ENCODE measurements around the gene PPP1R1B. TPM values are rescaled to one million over a fixed set of nuclear protein-coding genes. Genes with fewer than 3 reads are reported as not detected.

Gene PPP1R1B
- total and polyA plus RNA-seq, 12 donors: 0.28 to 2.1 (median 0.66) TPM; not detected in 1

- H3K27ac ChIP-seq: no peak overlapping the region
- 12 to 14% methylated on average over 15 of the region's 15 CpGs for WGBS, 2 donors
- intact Hi-C loops (cut with DNase I): no loop called here
- no peaks in the 10 kb centered on the region for H3K36me3 ChIP-seq
- peaks cover 42 to 94% (median 89%) of the 10 kb centered on the region in 7 donors for H3K27me3 ChIP-seq
- H3K9me3 ChIP-seq: no peaks in the 10 kb centered on the region
- no peak overlapping the region for H3K4me3 ChIP-seq
- peaks cover 19 to 42% (median 32%) of the 10 kb centered on the region in 9 donors for H3K4me1 ChIP-seq
- no peak for DNase-seq
- no peak for ATAC-seq
- TF ChIP-seq, protein P1, sequence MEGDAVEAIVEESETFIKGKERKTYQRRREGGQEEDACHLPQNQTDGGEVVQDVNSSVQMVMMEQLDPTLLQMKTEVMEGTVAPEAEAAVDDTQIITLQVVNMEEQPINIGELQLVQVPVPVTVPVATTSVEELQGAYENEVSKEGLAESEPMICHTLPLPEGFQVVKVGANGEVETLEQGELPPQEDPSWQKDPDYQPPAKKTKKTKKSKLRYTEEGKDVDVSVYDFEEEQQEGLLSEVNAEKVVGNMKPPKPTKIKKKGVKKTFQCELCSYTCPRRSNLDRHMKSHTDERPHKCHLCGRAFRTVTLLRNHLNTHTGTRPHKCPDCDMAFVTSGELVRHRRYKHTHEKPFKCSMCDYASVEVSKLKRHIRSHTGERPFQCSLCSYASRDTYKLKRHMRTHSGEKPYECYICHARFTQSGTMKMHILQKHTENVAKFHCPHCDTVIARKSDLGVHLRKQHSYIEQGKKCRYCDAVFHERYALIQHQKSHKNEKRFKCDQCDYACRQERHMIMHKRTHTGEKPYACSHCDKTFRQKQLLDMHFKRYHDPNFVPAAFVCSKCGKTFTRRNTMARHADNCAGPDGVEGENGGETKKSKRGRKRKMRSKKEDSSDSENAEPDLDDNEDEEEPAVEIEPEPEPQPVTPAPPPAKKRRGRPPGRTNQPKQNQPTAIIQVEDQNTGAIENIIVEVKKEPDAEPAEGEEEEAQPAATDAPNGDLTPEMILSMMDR (IDR thresholded peaks at IDR 0.05): no peak
These were observed 18.4 kb upstream of the PPP1R1B start for GRCh38 chr17:39608142-39608981.

GRCh38 chr17:39609416-39610025 lies 17.2 kb upstream of the PPP1R1B start:
- Histone ChIP-seq H3K36me3 (no peaks in the 10 kb centered on the region), H3K4me1 (peaks cover 19 to 34% (median 28%) of the 10 kb centered on the region in 9 donors), H3K4me3 (no peak overlapping the region), H3K9me3 (no peaks in the 10 kb centered on the region), H3K27me3 (peaks cover 42 to 92% (median 87%) of the 10 kb centered on the region in 7 donors), H3K27ac (no peak overlapping the region)
- TF ChIP-seq, protein P1 (IDR thresholded peaks at IDR 0.05): no peak
- 80 to 86% methylated on average over 4 of the region's 4 CpGs for WGBS, 2 donors
- DNase-seq (no peak), ATAC-seq (no peak)
- intact Hi-C loops (cut with DNase I): no loop called here

DNA sequence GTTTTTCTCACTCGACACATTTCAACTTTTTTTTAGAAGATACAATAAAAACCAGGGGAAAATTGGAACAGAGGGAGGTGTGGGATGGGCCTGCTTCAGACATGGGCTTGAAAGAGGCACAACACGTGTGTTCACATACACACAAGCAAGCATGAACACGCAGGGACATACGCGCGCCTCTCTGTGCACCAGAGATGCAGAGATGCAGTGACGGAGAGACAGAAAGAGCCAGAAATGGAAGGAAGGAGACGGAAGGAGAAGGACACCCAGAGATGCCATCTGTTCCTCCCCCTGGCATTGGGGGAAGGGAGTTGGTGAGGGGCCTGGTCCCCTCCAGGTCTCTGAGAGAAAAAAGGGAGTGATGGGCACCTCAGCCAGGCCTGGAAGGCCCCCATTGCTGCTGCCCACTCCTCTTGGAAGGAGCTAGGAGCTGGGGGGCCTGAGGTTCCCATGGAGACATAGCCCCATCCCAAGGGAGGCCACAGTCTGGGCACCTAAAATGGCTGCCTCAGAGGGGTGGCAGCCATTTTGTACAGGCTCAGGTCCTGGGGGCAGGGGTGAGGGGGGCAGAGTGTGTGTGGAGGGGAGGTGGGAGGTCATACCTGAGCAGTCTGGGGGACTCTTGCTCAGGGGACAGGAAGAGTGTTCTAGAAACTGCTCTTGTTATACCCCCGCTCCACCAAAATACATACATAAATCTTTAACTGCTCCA lies 15.2 kb upstream of the PPP1R1B start:
- peaks cover 23 to 81% (median 77%) of the 10 kb centered on the region in 7 donors for H3K27me3 ChIP-seq
- DNase-seq (no peak), ATAC-seq (no peak)
- H3K4me1 ChIP-seq: peaks cover 3 to 15% (median 9%) of the 10 kb centered on the region in 9 donors
- H3K4me3 ChIP-seq: no peak overlapping the region
- TF ChIP-seq, protein P1 (IDR thresholded peaks at IDR 0.05): no peak
- H3K36me3 ChIP-seq: no peaks in the 10 kb centered on the region
- no peak overlapping the region for H3K27ac ChIP-seq
- no peaks in the 10 kb centered on the region for H3K9me3 ChIP-seq
- WGBS, 2 donors: 86 to 87% methylated on average over 9 of the region's 9 CpGs
- intact Hi-C loops (cut with DNase I): no loop called here

DNA sequence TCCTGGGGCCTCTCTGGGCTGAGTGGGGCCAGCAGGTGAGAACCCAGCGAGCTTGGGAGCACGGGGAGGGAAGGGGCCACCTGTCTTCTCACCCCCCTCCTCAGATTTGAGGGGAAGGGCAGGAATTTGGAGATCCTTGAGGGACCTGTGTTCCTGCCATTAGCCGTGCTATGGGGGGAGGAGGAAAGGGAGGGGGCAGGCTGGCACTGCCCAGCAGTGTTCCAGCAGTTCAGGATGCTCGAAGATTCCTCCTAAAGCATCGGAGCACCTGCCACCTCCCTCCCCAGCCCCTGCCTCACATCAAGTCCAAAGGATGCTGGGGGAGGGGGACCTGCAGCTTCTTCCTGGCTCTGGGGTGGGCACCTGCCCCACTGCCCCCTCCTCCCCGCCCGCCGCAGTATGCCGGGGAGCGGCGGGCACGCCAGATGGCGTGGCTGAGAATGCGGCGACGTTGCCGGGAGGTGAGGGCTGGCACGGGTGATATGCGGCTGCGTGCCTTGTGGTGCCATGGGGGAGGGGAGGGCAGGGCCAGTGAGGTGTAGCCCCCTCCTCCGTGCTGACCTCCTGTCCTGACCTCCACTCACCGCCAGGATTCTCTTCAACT lies 14.4 kb upstream of the PPP1R1B start:
- Histone ChIP-seq H3K27ac (no peak overlapping the region), H3K4me1 (peaks cover 0 to 10% (median 4%) of the 10 kb centered on the region in 9 donors), H3K9me3 (no peaks in the 10 kb centered on the region), H3K27me3 (peaks cover 16 to 79% (median 72%) of the 10 kb centered on the region in 7 donors), H3K36me3 (no peaks in the 10 kb centered on the region), H3K4me3 (no peak overlapping the region)
- ATAC-seq (no peak), DNase-seq (no peak)
- intact Hi-C loops (cut with DNase I): no loop called here
- TF ChIP-seq, protein P1 (IDR thresholded peaks at IDR 0.05): no peak
- WGBS, 2 donors: 75% methylated on average over 22 of the region's 22 CpGs
